GM23338 (cell line): ENCODE measurements around the gene GTF3C1. TPM values are rescaled to one million over a fixed set of nuclear protein-coding genes. Genes with fewer than 3 reads are reported as not detected.

ENCODE experiments used
- ATAC-seq: fragments of 200-7000 bp; cut with Tn5 transposase; 3 replicates; pipeline ENCODE4 v1.9.1; 2020
- DNase-seq: peaks from one replicate; pipeline ENCODE4 v3.0.0-alpha.2; 2015; ENCODE audit warnings: low spot score
- H2AFZ ChIP-seq: fragments of 200-600 bp; sonication (generic); 2 replicates; pipeline ENCODE4 v1.8.0; 2016; ENCODE audit warnings: antibody characterized with exemption, mild to moderate bottlenecking, moderate library complexity
- H3F3A ChIP-seq: fragments of 200-600 bp; sonication (generic); replicated peaks from 2 replicates; pipeline ENCODE4 v1.8.0; 2017; ENCODE audit warnings: antibody characterized with exemption, mixed run types, low read depth
- H3K27ac ChIP-seq: fragments of 200-600 bp; sonication (generic); 2 replicates; pipeline ENCODE4 v1.6.1; 2016; ENCODE audit warnings: low read depth
- H3K27me3 ChIP-seq: fragments of 200-600 bp; sonication (generic); 2 replicates; pipeline ENCODE4 v1.8.0; 2016; ENCODE audit warnings: mild to moderate bottlenecking, mixed run types, moderate library complexity; ENCODE audit not compliant: insufficient read depth
- H3K36me3 ChIP-seq: fragments of 200-600 bp; sonication (generic); 2 replicates; pipeline ENCODE4 v1.8.0; 2016; ENCODE audit warnings: mild to moderate bottlenecking; ENCODE audit not compliant: insufficient read depth
- H3K4me1 ChIP-seq: fragments of 200-600 bp; sonication (generic); 2 replicates; pipeline ENCODE4 v1.8.0; 2016; ENCODE audit warnings: mild to moderate bottlenecking, moderate library complexity; ENCODE audit not compliant: insufficient read depth
- H3K4me2 ChIP-seq: fragments of 200-600 bp; sonication (generic); 2 replicates; pipeline ENCODE4 v1.7.1; 2017; ENCODE audit warnings: mixed run types
- H3K4me3 ChIP-seq: fragments of 200-600 bp; sonication (generic); 2 replicates; pipeline ENCODE4 v1.6.1; 2016; ENCODE audit warnings: mixed run types
- H3K79me2 ChIP-seq: fragments of 200-600 bp; sonication (generic); replicated peaks from 2 replicates; pipeline ENCODE4 v1.8.0; 2017; ENCODE audit warnings: mild to moderate bottlenecking; ENCODE audit not compliant: insufficient read depth
- H3K9me2 ChIP-seq: fragments of 200-600 bp; sonication (generic); 2 replicates; pipeline ENCODE4 v1.8.0; 2017; ENCODE audit not compliant: insufficient read depth
- H4K20me1 ChIP-seq: fragments of 200-600 bp; sonication (generic); replicated peaks from 2 replicates; pipeline ENCODE4 v1.8.0; 2017; ENCODE audit warnings: mild to moderate bottlenecking; ENCODE audit not compliant: insufficient read depth
- H3K27ac Mint-ChIP-seq: 2 replicates; pipeline ENCODE4 v1.8.0; 2020; ENCODE audit warnings: inconsistent platforms, mild to moderate bottlenecking, moderate library complexity, mixed read lengths
- H3K27me3 Mint-ChIP-seq: 3 replicates; pipeline ENCODE4 v1.8.0; 2022; ENCODE audit warnings: low read depth, mild to moderate bottlenecking, moderate library complexity, mixed read lengths, inconsistent platforms; ENCODE audit not compliant: insufficient read depth, poor library complexity
- H3K36me3 Mint-ChIP-seq: 3 replicates; pipeline ENCODE4 v1.8.0; 2021; ENCODE audit warnings: low read depth, mild to moderate bottlenecking, inconsistent platforms, moderate library complexity, mixed read lengths
- H3K4me1 Mint-ChIP-seq: 3 replicates; pipeline ENCODE4 v1.8.0; 2020; ENCODE audit warnings: mild to moderate bottlenecking, inconsistent platforms, mixed read lengths
- H3K4me3 Mint-ChIP-seq: 3 replicates; pipeline ENCODE4 v1.8.0; 2021; ENCODE audit warnings: moderate library complexity, mild to moderate bottlenecking, inconsistent platforms, mixed read lengths
- H3K9me3 Mint-ChIP-seq: 3 replicates; pipeline ENCODE4 v1.8.0; 2020; ENCODE audit warnings: moderate library complexity, mild to moderate bottlenecking, inconsistent platforms, mixed read lengths
- CREB1 ChIP-seq: fragments of 250-450 bp; sonication (Bioruptor Pico); IDR thresholded peaks from 2 replicates; pipeline ENCODE4 v1.5.0; 2020; ENCODE audit warnings: low read depth, mild to moderate bottlenecking, moderate library complexity
- EZH2 ChIP-seq: fragments of 200-600 bp; sonication (generic); IDR thresholded peaks from one replicate; pipeline ENCODE4 v1.8.0; 2017; ENCODE audit warnings: antibody characterized with exemption, mild to moderate bottlenecking, low read depth; ENCODE audit not compliant: unreplicated experiment
- JUNB ChIP-seq: IDR thresholded peaks from one replicate; pipeline ENCODE4 v1.6.1; 2016; ENCODE audit warnings: antibody characterized with exemption; ENCODE audit not compliant: unreplicated experiment
- NANOG ChIP-seq: IDR thresholded peaks from 2 replicates; pipeline ENCODE4 v1.6.1; 2016; ENCODE audit warnings: antibody characterized with exemption, borderline replicate concordance
- POLR2AphosphoS5 ChIP-seq: IDR thresholded peaks from 2 replicates; pipeline ENCODE4 v1.6.1; 2016; ENCODE audit warnings: antibody characterized with exemption, low read depth
- REST ChIP-seq: IDR thresholded peaks from one replicate; pipeline ENCODE4 v1.6.1; 2018; ENCODE audit warnings: antibody characterized with exemption; ENCODE audit not compliant: unreplicated experiment
- STAT1 ChIP-seq: IDR thresholded peaks from one replicate; pipeline ENCODE4 v1.6.1; 2016; ENCODE audit warnings: antibody characterized with exemption; ENCODE audit not compliant: unreplicated experiment
- ZNF331 ChIP-seq: fragments of 250-450 bp; sonication (Bioruptor Pico); IDR thresholded peaks from 2 replicates; pipeline ENCODE4 v1.5.0; 2020; ENCODE audit warnings: low read depth, mild to moderate bottlenecking, moderate library complexity
- polyA plus RNA-seq: library from polyadenylated mRNA; unstranded; fragments of >200 nt; fragmentation: Nextera tagmentation; extraction: Ambion mirVana; gene quantifications from 2 replicates; pipeline ENCODE4 v1.2.1, GENCODE V29; 2016
- total RNA-seq: library from RNA; depleted of rRNA; stranded (reverse); fragments of >200 nt; shearing (Covaris generic); gene quantifications from 2 replicates; pipeline ENCODE4 v1.2.3, GENCODE V29; 2014

The GTF3C1 gene
- total and polyA plus RNA-seq, 2 experiments from 2014 or later = 78.5 to 138 TPM

GRCh38 chr16:27486760-27487159, 63.0 kb downstream of the GTF3C1 start (continued):
- TF ChIP-seq NANOG (no peak), JUNB (no peak), REST (no peak), EZH2 (no peak), ZNF331 (no peak), CREB1 (CRISPR knock-in tag) (no peak), STAT1 (no peak)

- peaks cover 8% of the 10 kb centered on the region for H3K27me3 Mint-ChIP-seq
- Histone ChIP-seq H3K9me2 (no peaks in the 10 kb centered on the region), H3F3A (no peaks in the 10 kb centered on the region), H4K20me1 (0 out of 2 replicates have a peak, but pooled peaks cover 3% of the 10 kb centered on the region), H3K4me1 (no peaks in the 10 kb centered on the region), H3K4me2 (no peak overlapping the region), H2AFZ (no peak overlapping the region), H3K79me2 (no peaks in the 10 kb centered on the region), H3K4me3 (no peak overlapping the region), H3K36me3 (peaks cover 30% of the 10 kb centered on the region), H3K27ac (no peak overlapping the region), H3K27me3 (no peaks in the 10 kb centered on the region)
- ATAC-seq = no peak
- H3K27ac Mint-ChIP-seq = no peak overlapping the region
- H3K4me1 Mint-ChIP-seq = no peaks in the 10 kb centered on the region
- TF ChIP-seq REST (no peak), POLR2AphosphoS5 (no peak)
- peaks cover 88% of the 10 kb centered on the region for H3K36me3 Mint-ChIP-seq
- H3K4me3 Mint-ChIP-seq = no peak overlapping the region
- DNase-seq = no peak
- no peaks in the 10 kb centered on the region for H3K9me3 Mint-ChIP-seq
These were observed 63.4 kb downstream of the GTF3C1 start for GRCh38 chr16:27486344-27486743.
